Naive thymus-derived CD4-positive, alpha-beta T cell (primary cell): Measurements from ENCODE around the gene LMAN1L. TPM values are rescaled to one million over a fixed set of nuclear protein-coding genes. Genes with fewer than 3 reads are reported as not detected.

ENCODE experiments used
- ATAC-seq: fragments of 150-1000 bp; cut with Tn5 transposase; 2 replicates; pipeline ENCODE4 v1.10.0; 2021; ENCODE audit warnings: mild to moderate bottlenecking, moderate library complexity
- CTCF ChIA-PET: fragments of 350-600 bp; sonication (Branson Sonifier 250); formaldehyde crosslinking; loops from one replicate; lab custom pipeline; 2021; ENCODE audit warnings: antibody characterized with exemption; lab: Charles Lee
- POLR2A ChIA-PET: fragments of 350-600 bp; sonication (Branson Sonifier 250); formaldehyde crosslinking; loops from one replicate; lab custom pipeline; 2021; ENCODE audit warnings: antibody characterized with exemption, inconsistent platforms; lab: Charles Lee
- DNase-seq, 9 donors: peaks; one replicate each; pipeline versions ENCODE4 v3.0.0 to v3.0.0-alpha.2; 2020 to 2022; ENCODE audit warnings: mixed read lengths in 1 of 9
- H3K27ac ChIP-seq: one replicate; pipeline ENCODE4 v1.7.0; 2013; ENCODE audit warnings: mild to moderate bottlenecking, low read depth, low read length, moderate library complexity
- H3K27me3 ChIP-seq, 2 donors: one replicate each; pipeline ENCODE4 v1.7.0; 2013; ENCODE audit warnings: low read length in 2 of 2, mild to moderate bottlenecking in 2 of 2, moderate library complexity in 2 of 2; ENCODE audit not compliant: control insufficient read depth in 2 of 2, insufficient read depth in 2 of 2
- H3K36me3 ChIP-seq, 3 experiments: 1 replicate in 2 of 3; 2 replicates in 1 of 3; pipeline ENCODE4 v1.7.0; 2013; ENCODE audit warnings: low read length in 3 of 3, mild to moderate bottlenecking in 3 of 3, moderate library complexity in 1 of 3; ENCODE audit not compliant: insufficient read depth in 3 of 3, control insufficient read depth in 2 of 3
- H3K4me1 ChIP-seq, 2 donors: one replicate each; pipeline ENCODE4 v1.7.0; 2013; ENCODE audit warnings: low read length in 2 of 2, mild to moderate bottlenecking in 2 of 2, moderate library complexity in 1 of 2; ENCODE audit not compliant: control insufficient read depth in 2 of 2, insufficient read depth in 2 of 2
- H3K4me3 ChIP-seq: 2 replicates; pipeline ENCODE4 v1.7.0; 2013; ENCODE audit warnings: mild to moderate bottlenecking, low read length
- H3K9me3 ChIP-seq, 3 experiments: 1 replicate in 2 of 3; 2 replicates in 1 of 3; pipeline ENCODE4 v1.7.0; 2013; ENCODE audit warnings: low read length in 3 of 3; ENCODE audit not compliant: control insufficient read depth in 2 of 3
- H3K27ac Mint-ChIP-seq, 9 donors: one replicate each; pipeline ENCODE4 v1.8.0; 2020 to 2022; ENCODE audit warnings: mixed read lengths in 9 of 9, mild to moderate bottlenecking in 8 of 9, moderate library complexity in 5 of 9, inconsistent platforms in 2 of 9
- H3K27me3 Mint-ChIP-seq, 5 donors: one replicate each; pipeline ENCODE4 v1.8.0; 2021 to 2022; ENCODE audit warnings: mixed read lengths in 5 of 5, mild to moderate bottlenecking in 1 of 5
- H3K36me3 Mint-ChIP-seq, 5 donors: one replicate each; pipeline ENCODE4 v1.8.0; 2020 to 2022; ENCODE audit warnings: mixed read lengths in 5 of 5, mild to moderate bottlenecking in 3 of 5, inconsistent platforms in 1 of 5
- H3K4me1 Mint-ChIP-seq, 7 donors: one replicate each; pipeline ENCODE4 v1.8.0; 2020 to 2022; ENCODE audit warnings: mixed read lengths in 7 of 7, mild to moderate bottlenecking in 3 of 7, inconsistent platforms in 1 of 7
- H3K4me3 Mint-ChIP-seq, 10 donors: one replicate each; pipeline ENCODE4 v1.8.0; 2020 to 2022; ENCODE audit warnings: mild to moderate bottlenecking in 10 of 10, mixed read lengths in 10 of 10, moderate library complexity in 6 of 10, inconsistent platforms in 2 of 10
- H3K9me3 Mint-ChIP-seq, 11 donors: one replicate each; pipeline ENCODE4 v1.8.0; 2020 to 2022; ENCODE audit warnings: mixed read lengths in 11 of 11, mild to moderate bottlenecking in 4 of 11, inconsistent platforms in 1 of 11, moderate library complexity in 1 of 11
- intact Hi-C, 2 donors: fragments of 100-400 bp; cut with micrococcal nuclease; formaldehyde crosslinking; loops; one replicate each; pipeline ENCODE4 v1.15.1; 2023
- polyA plus RNA-seq, 2 donors: library from polyadenylated mRNA; unstranded; fragments of 300-500 nt; fragmentation: Illumina TruSeq; gene quantifications; one replicate each; pipeline ENCODE4 v1.2.3, GENCODE V29; 2021
- total RNA-seq, 6 experiments: library from RNA in 5 of 6; stranded (reverse) in 5 of 6; gene quantifications; 1 replicate in 5 of 6; 2 replicates in 1 of 6; pipeline ENCODE4 v1.2.3 and lab custom pipeline; 2021 to 2026

The LMAN1L gene
- total and polyA plus RNA-seq, 7 experiments from 2014 or later: 0.35 to 2.4 (median 1.3) TPM; not detected in 2

- ChIA-PET CTCF (interaction anchor here (1.0 to 26.1 kb wide), 5 partner anchors 29 to 174 kb away, joined by 3 to 1110 read pairs (median 3); partner anchors contain the start of gene CSK), POLR2A (interaction anchor here (0.6 to 28.9 kb wide), 5 partner anchors 12 to 566 kb away, joined by 3 to 1077 read pairs (median 3); partner anchors contain the start of gene CSK)
- H3K27ac Mint-ChIP-seq: peak overlapping the region; percentile 11 to 93 (median 47)
- H3K4me1 ChIP-seq: peaks cover 4 to 28% of the 10 kb centered on the region in 2 donors
- no peak for DNase-seq
- intact Hi-C loops: no loop called here
- peaks cover 0 to 2% (median 0%) of the 10 kb centered on the region in 11 donors for H3K9me3 Mint-ChIP-seq
- H3K4me3 ChIP-seq: no peak overlapping the region
- H3K27me3 Mint-ChIP-seq: no peaks in the 10 kb centered on the region
- H3K4me3 Mint-ChIP-seq: peak overlapping the region in 1 of 10 donors; percentile 21
- H3K9me3 ChIP-seq: no peaks in the 10 kb centered on the region
- no peak overlapping the region for H3K27ac ChIP-seq
- ATAC-seq: no peak
- H3K4me1 Mint-ChIP-seq: peaks cover 23 to 46% (median 39%) of the 10 kb centered on the region in 7 donors
- H3K27me3 ChIP-seq: no peaks in the 10 kb centered on the region
- H3K36me3 Mint-ChIP-seq: peaks cover 0 to 19% (median 10%) of the 10 kb centered on the region in 5 donors
- peaks cover 14 to 42% (median 15%) of the 10 kb centered on the region in 3 experiments for H3K36me3 ChIP-seq
Observed at GRCh38 chr15:74804935-74805334, 7.7 kb upstream of the LMAN1L start.

GRCh38 chr15:74807282-74807681 lies 5.4 kb upstream of the LMAN1L start:
- Mint-ChIP-seq H3K27me3 (no peaks in the 10 kb centered on the region), H3K27ac (peak overlapping the region in 8 of 9 donors; percentile 83 to 94 (median 90)), H3K4me3 (no peak overlapping the region), H3K4me1 (peaks cover 19 to 40% (median 36%) of the 10 kb centered on the region in 7 donors), H3K9me3 (peaks cover 0 to 2% (median 0%) of the 10 kb centered on the region in 11 donors), H3K36me3 (peaks cover 0 to 10% (median 4%) of the 10 kb centered on the region in 5 donors)
- Histone ChIP-seq H3K36me3 (peaks cover 0 to 20% (median 0%) of the 10 kb centered on the region in 3 experiments), H3K27ac (peak overlapping the region; percentile 55), H3K27me3 (no peaks in the 10 kb centered on the region), H3K4me1 (peaks cover 0 to 21% of the 10 kb centered on the region in 2 donors), H3K4me3 (no peak overlapping the region), H3K9me3 (no peaks in the 10 kb centered on the region)
- CTCF ChIA-PET: interaction anchor here (0.9 to 26.1 kb wide), 5 partner anchors 13 to 141 kb away, joined by 3 to 1110 read pairs (median 5); partner anchors contain the start of gene CSK
- ATAC-seq (no peak), DNase-seq (no peak)
- intact Hi-C loops: no loop called here
- POLR2A ChIA-PET: interaction anchor here (1.0 to 28.9 kb wide), 3 partner anchors 14 to 35 kb away, joined by 3 to 1077 read pairs (median 5); partner anchors contain the start of genes CSK and ULK3

- Histone ChIP-seq H3K36me3 (peaks cover 0 to 10% (median 0%) of the 10 kb centered on the region in 3 experiments), H3K4me3 (no peak overlapping the region), H3K4me1 (peaks cover 0 to 21% of the 10 kb centered on the region in 2 donors), H3K27me3 (no peaks in the 10 kb centered on the region), H3K27ac (peak overlapping the region; percentile 37), H3K9me3 (no peaks in the 10 kb centered on the region)
- H3K27ac Mint-ChIP-seq: peak overlapping the region; percentile 30 to 94 (median 85)
- ATAC-seq (no peak), DNase-seq (no peak)
- peaks cover 0 to 10% (median 4%) of the 10 kb centered on the region in 5 donors for H3K36me3 Mint-ChIP-seq
- peaks cover 19 to 40% (median 36%) of the 10 kb centered on the region in 7 donors for H3K4me1 Mint-ChIP-seq
- H3K9me3 Mint-ChIP-seq: peaks cover 0 to 2% (median 0%) of the 10 kb centered on the region in 11 donors
- intact Hi-C loops: no loop called here
- ChIA-PET CTCF (interaction anchor here (0.9 to 26.1 kb wide), 5 partner anchors 9 to 94 kb away, joined by 3 to 1110 read pairs (median 4); partner anchors contain the start of gene CSK), POLR2A (interaction anchor here (0.6 to 28.9 kb wide), 3 partner anchors 13 to 29 kb away, joined by 3 to 1077 read pairs (median 5); partner anchors contain the start of gene CSK)
- peak overlapping the region in 2 of 10 donors; percentile 13 to 29 for H3K4me3 Mint-ChIP-seq
- H3K27me3 Mint-ChIP-seq: no peaks in the 10 kb centered on the region
Observed at GRCh38 chr15:74808078-74808839, 4.4 kb upstream of the LMAN1L start.

GRCh38 chr15:74808840-74809229 lies 3.8 kb upstream of the LMAN1L start:
- ChIA-PET CTCF (interaction anchor here (1.0 to 26.1 kb wide), 5 partner anchors 8 to 93 kb away, joined by 3 to 1110 read pairs (median 4); partner anchors contain the start of gene CSK), POLR2A (interaction anchor here (0.6 to 28.9 kb wide), 2 partner anchors 13 to 29 kb away, joined by 3 to 1077 read pairs; partner anchors contain the start of gene CSK)
- peak overlapping the region; percentile 37 for H3K27ac ChIP-seq
- H3K4me1 ChIP-seq: peaks cover 0 to 21% of the 10 kb centered on the region in 2 donors
- no peak for DNase-seq
- H3K9me3 ChIP-seq: no peaks in the 10 kb centered on the region
- no peak for ATAC-seq
- H3K4me3 Mint-ChIP-seq: peak overlapping the region in 2 of 10 donors; percentile 9 to 19
- H3K27ac Mint-ChIP-seq: peak overlapping the region in 8 of 9 donors; percentile 83 to 92 (median 89)
- H3K4me3 ChIP-seq: no peak overlapping the region
- peaks cover 19 to 41% (median 36%) of the 10 kb centered on the region in 7 donors for H3K4me1 Mint-ChIP-seq
- H3K27me3 ChIP-seq: no peaks in the 10 kb centered on the region
- peaks cover 0 to 2% (median 0%) of the 10 kb centered on the region in 11 donors for H3K9me3 Mint-ChIP-seq
- intact Hi-C loops: no loop called here
- H3K36me3 Mint-ChIP-seq: peaks cover 0 to 9% (median 3%) of the 10 kb centered on the region in 5 donors
- H3K36me3 ChIP-seq: peaks cover 0 to 4% (median 0%) of the 10 kb centered on the region in 3 experiments
- no peaks in the 10 kb centered on the region for H3K27me3 Mint-ChIP-seq

- Mint-ChIP-seq H3K27ac (peak overlapping the region; percentile 4 to 92 (median 88)), H3K9me3 (peaks cover 0 to 2% (median 0%) of the 10 kb centered on the region in 11 donors), H3K36me3 (peaks cover 0 to 5% (median 0%) of the 10 kb centered on the region in 5 donors), H3K27me3 (no peaks in the 10 kb centered on the region), H3K4me1 (peaks cover 16 to 37% (median 32%) of the 10 kb centered on the region in 7 donors), H3K4me3 (peak overlapping the region in 3 of 10 donors; percentile 9 to 44 (median 19))
- Histone ChIP-seq H3K4me1 (peaks cover 0 to 21% of the 10 kb centered on the region in 2 donors), H3K27ac (peak overlapping the region; percentile 37), H3K27me3 (no peaks in the 10 kb centered on the region), H3K36me3 (peaks cover 0 to under 1% (median 0%) of the 10 kb centered on the region in 3 experiments), H3K4me3 (no peak overlapping the region), H3K9me3 (no peaks in the 10 kb centered on the region)
- no peak for DNase-seq
- ChIA-PET POLR2A (interaction anchor here (28.9 kb wide), 1 partner anchor 30 kb away, joined by 1077 read pairs; the partner anchor contains the start of gene CSK), CTCF (interaction anchor here (1.1 to 26.1 kb wide), 2 partner anchors 8 to 33 kb away, joined by 3 to 1110 read pairs; partner anchors contain the start of gene CSK)
- ATAC-seq: no peak
- intact Hi-C loops: no loop called here
Observed at GRCh38 chr15:74809242-74809641, 3.4 kb upstream of the LMAN1L start.

- H3K4me3 Mint-ChIP-seq: no peak overlapping the region
- H3K4me1 Mint-ChIP-seq: peaks cover 14 to 36% (median 30%) of the 10 kb centered on the region in 7 donors
- no peak overlapping the region for H3K4me3 ChIP-seq
- ATAC-seq (no peak), DNase-seq (no peak)
- intact Hi-C loops: no loop called here
- peaks cover 0 to 2% (median 0%) of the 10 kb centered on the region in 11 donors for H3K9me3 Mint-ChIP-seq
- H3K4me1 ChIP-seq: peaks cover 0 to 21% of the 10 kb centered on the region in 2 donors
- H3K27me3 Mint-ChIP-seq: no peaks in the 10 kb centered on the region
- no peaks in the 10 kb centered on the region for H3K9me3 ChIP-seq
- H3K27me3 ChIP-seq: no peaks in the 10 kb centered on the region
- CTCF ChIA-PET: interaction anchor here (0.7 to 26.1 kb wide), 3 partner anchors 9 to 34 kb away, joined by 3 to 1110 read pairs (median 3); partner anchors contain the start of gene CSK
- POLR2A ChIA-PET: interaction anchor here (0.7 to 28.9 kb wide), 4 partner anchors 15 to 212 kb away, joined by 3 to 1077 read pairs (median 4); partner anchors contain the start of gene CSK
- H3K36me3 ChIP-seq: no peaks in the 10 kb centered on the region
- H3K36me3 Mint-ChIP-seq: peaks cover 0 to 2% (median 0%) of the 10 kb centered on the region in 5 donors
- peak overlapping the region in 4 of 9 donors; percentile 51 to 92 (median 88) for H3K27ac Mint-ChIP-seq
- H3K27ac ChIP-seq: no peak overlapping the region
Observed at GRCh38 chr15:74809956-74810355, 2.7 kb upstream of the LMAN1L start.
